Urothelium cell line (cell line): ENCODE results near the gene FGF14.
"Not testable (repeated sequence)": the region's sequence is repeated elsewhere in the genome, so short reads cannot be mapped to it uniquely, and the experiment has no call there.

Experiments used
- DNase-seq: peaks from one replicate; pipeline ENCODE4 v3.0.0; 2011; ENCODE audit warnings: low spot score, mixed read lengths
- FAIRE-seq: peaks from 2 replicates; lab custom pipeline; 2011; peaks lifted over from hg19 to GRCh38; lab: Jason Lieb, UNC

Gene FGF14

DNA sequence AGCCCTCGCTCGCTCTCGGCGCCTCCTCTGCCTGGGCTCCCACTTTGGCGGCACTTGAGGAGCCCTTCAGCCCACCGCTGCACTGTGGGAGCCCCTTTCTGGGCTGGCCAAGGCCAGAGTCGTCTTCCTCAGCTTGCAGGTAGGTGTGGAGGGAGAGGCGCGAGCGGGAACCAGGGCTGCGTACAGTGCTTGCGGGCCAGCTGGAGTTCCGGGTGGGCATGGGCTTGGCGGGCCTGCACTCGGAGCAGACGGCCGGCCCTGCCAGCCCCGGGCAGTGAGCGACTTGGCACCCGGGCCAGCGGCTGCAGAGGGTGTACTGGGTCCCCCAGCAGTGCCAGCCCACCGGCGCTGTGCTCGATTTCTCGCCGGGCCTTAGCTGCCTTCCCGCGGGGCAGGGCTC lies 333.5 kb downstream of the FGF14 start:
- not testable (repeated sequence) for FAIRE-seq, DNase-seq

DNA sequence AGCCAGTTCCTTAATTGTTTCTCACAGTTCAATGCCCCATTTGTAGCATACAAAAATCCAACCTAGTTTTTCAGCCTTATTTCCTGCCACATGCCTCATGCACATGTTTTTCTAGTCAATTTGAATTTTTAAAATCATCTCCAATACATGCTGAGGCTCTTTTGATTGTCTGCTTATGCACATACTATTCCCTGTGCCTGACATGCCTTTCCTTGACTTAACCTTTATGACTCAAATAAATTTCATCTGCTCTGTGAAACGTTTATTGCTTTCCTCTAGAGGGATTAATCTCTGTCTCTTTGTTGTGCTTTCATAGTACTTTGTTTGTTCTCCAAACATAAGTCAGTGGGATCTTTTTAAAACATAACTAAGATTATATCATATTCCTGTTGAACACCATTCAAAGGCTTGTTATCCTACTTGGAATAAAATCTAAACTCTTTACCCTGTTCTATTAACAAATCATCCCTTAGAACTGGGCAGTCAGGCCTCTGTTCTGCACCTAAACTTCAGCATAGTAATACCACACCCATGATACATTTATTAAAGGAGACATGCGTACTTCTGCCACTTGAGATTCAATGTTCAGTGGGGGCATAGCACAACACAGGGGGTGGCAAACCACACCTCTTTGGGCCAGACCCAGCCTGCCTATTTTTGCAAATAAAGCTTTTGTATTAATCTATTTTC lies 346.6 kb downstream of the FGF14 start:
- DNase-seq (no peak), FAIRE-seq (no peak)

DNA sequence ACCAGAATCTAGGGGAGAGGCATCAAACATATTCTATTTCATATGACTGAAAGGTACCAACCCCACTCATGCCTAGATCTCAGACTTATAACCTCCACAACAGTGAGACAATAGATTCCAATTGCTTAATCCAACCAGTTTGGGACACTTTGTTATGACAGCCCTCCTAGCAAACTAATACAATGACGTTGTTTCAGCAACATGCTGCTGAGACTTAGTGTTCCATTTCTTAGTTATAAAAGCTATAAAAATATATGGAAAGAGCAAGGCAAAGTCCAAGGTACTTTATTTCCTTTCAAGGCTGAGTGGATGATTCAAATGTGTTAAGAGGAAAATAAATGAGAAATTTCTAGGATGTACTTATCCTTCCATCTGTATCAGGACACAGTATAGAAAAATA lies 352.0 kb downstream of the FGF14 start:
- DNase-seq (no peak), FAIRE-seq (no peak)

DNA sequence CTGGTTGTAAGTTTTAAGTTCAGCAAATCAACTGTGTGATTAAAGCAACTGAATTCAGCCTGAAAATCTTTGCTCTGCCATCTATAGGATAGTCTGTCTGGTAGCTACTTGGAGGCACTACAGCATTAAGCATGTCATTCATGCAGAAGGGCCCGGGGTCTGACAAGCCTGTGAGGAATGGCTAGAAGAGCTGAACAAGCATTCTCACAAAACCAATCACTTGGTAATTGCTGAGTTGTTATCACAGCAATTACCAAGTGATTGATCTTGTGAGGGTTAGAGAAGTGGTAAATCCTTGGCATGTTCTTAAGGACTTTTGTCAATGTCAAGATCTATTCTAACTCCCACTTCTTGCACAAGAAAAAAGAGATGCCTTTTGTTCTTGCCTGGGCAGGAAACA lies 356.1 kb downstream of the FGF14 start:
- DNase-seq (no peak), FAIRE-seq (no peak)

DNA sequence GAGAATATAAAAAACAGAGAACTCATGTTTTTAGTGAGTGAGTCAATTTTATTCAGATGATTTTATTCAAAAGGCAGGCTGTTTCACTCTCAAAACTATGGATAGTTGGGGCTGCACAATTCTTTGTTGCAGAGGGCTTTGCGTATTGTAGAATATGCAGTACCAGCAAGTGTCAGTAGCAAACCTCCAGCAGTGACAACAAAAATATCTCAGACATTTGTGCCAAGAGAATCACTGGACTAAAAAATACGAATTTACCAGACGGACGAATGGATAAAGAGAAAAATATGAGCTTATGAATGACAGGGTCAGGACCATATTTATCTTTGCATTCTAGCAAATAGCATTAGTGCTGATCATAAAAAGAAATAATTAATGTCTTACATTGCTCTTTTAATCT lies 359.1 kb downstream of the FGF14 start:
- no peak for FAIRE-seq

DNA sequence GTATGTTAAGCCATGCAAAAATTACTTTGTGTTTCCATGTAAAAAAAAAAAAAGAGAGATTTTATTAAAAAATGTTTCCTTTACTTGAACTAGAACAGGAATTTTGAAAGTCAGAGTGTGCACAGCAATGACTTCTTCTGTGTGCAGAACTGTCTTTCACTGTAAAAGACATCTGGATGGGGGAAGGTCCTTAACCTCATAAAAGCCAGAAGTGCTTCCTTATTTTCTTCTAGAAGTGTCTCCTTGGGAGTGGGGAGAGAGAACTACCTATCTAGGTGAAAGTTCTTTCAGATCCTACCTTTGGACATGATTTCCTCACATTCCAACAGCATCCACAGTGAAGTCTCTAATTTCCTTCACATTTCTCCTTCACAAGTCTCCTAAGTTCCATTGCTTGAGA lies 360.3 kb downstream of the FGF14 start:
- DNase-seq (no peak), FAIRE-seq (no peak)

More for the DNA sequence above, 359.1 kb downstream of the FGF14 start:
- DNase-seq: no peak

DNA sequence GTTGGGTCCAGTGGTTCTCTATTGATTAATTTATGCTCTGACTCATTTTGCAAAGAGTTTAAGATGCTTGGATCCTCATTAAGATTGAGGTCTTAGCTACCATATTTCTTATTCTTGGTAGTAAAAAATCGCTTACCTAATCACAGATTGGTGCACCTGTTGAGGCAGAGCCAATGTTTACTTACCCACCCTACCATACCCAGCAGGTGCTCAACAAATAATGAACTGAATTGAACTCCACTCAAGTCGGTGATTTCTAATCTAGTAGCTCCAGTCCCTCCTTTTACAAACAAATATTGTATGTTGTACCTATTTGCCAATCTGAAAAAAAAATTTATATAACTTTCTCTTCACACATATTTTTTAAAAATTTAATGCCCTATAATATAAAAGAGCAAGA lies 361.0 kb downstream of the FGF14 start:
- no peak for FAIRE-seq
- DNase-seq: no peak

DNA sequence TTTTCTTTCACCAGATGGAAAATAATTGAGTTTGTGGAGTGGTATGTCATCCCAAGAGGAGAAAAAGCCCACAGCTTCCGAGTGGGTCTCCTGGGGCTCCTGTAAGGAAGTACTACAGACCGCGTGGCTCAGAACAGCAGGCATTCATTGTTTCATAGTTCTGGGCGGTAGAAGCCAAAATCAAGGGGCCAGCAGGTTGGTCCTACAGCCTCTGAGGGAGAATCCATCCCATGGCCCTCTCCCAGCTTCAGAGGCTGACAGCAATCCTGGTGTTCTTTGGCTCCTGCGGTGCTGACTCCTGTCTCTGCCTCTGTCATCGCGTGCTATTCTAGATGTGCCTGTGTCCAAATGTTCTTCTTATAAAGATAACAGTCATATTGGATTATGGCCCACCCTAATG lies 362.6 kb downstream of the FGF14 start:
- DNase-seq: no peak
- no peak for FAIRE-seq

DNA sequence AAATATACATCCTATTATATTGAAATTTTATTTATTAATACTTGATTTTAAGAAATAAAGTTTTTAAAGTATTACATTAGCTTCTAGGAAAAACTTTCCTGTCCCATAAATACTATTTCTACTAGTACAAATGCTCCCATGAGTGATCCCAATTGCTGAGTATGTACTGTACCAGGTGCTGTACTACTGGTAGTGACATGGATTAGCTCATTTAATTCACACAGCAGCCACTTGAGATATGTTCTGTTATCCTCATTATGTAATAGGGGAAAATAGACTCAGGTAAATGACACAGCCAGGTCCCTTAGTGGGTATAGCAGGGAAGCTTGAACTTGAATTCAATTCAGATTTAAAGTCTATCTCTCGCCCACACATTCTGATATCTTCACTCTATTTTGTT lies 363.1 kb downstream of the FGF14 start:
- no peak for DNase-seq
- no peak for FAIRE-seq

DNA sequence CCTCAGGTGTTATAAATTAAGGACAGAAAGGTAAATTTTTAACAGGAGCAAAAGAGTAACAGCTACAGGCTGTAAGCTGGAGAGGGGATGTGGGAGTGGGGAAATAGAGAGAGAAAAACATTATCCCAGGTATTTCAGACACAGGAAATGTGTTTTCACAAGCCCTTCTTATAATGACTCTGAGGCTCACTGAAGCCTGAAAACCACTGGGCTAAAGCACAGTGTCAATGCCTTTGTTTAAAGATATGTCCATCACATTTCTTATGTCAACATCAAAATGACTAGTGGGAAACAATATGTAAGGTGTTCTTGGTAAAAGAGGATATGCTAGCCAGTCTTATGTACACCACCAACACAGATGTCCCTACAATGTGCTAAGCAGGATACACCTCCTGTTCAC lies 365.9 kb downstream of the FGF14 start:
- DNase-seq (no peak), FAIRE-seq (no peak)

DNA sequence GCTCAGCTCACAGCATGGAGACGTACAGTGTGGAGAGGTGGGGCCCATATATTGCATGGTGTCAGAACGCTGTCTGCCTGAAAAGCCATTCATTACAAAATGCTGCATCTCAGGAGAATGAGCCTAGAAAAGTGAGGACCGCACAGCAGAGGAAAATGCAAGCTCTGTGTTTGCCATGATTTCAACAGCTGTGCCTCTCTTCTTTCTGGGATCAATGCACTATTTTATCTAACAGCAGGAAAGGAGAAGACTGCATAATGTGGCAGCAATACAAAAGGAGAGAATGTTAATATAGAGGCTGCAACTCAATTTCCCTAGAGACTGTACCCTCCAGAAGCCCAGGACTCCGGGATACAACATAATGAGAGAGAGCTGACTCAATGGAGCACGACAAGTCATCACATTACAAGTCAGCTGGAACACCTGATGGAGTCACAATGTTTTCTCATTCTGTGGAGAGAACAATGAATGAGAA lies 368.0 kb downstream of the FGF14 start:
- DNase-seq: no peak
- FAIRE-seq: no peak

DNA sequence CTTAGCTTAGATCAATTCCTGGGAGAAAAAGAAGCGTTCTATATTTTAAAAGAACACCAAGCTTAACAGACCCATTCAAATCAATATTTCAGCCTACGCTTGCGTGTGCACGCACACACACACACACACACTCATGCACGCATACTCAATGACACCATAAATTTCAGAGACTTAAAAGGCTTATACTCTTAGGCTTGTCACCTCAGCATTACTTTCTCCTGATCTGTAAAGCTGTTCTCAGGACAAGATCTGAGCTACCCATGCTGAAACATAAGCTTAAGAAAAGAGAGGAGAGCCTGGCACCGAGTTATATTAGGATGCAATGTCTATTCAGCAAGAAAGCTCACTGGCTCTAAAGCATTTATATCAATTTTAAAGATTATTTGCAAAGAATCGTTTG lies 368.5 kb downstream of the FGF14 start:
- DNase-seq (no peak), FAIRE-seq (no peak)

DNA sequence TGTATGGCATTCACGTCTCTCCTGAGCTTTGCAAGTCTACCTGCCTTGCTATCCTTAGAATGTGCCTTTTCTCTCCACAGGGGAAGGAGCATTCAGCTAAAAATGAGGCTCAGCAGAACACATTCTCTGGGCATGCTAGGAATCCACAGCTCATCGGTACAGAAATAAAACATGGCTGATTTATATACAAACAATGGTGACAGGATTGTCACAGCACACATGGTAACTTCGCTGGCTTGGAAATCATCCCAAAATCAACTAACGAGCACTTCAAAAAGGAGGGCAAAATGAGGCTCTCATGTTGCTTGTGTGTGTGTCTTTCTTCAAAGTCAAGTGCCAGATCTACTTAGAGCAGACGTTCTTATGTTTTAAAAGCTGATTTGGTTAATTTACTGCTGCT lies 373.0 kb downstream of the FGF14 start:
- FAIRE-seq: no peak
- no peak for DNase-seq

DNA sequence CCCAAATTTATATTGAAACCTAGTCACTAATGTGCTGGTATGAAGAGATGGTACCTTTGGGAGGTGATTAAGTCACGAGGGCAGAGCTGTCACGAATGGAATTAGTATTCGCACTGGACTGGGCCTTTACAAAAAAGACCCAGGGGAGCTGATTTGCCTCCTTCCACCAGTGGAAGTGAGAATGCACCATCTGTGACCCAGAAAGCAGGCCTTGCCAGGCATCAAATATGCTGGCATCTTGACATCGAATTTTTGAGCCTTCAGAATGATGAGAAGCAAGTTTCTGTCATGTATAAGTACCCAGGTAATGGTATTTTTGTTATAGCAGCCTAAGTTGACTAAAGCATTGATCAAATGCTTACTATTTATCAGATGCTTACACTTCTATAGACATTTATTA lies 373.6 kb downstream of the FGF14 start:
- FAIRE-seq (no peak), DNase-seq (no peak)

DNA sequence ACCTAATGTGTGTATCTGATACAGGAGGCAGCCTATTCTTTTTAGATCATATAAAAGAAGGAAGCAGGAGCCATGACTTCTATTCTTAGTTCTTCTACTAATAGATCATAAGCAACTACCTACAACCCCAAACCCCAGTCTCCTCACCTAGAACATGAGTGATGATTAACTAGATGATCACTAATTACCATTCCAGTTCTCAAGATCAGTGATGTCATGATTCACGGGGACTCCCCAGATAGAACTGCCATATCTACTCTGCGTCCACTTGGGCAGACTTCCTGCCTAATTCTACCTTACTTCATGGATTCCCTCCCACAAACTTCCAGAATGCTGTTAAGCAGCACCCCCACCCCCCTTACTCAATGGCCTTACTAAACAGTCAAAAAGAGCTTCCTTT lies 380.1 kb downstream of the FGF14 start:
- FAIRE-seq (no peak), DNase-seq (no peak)

DNA sequence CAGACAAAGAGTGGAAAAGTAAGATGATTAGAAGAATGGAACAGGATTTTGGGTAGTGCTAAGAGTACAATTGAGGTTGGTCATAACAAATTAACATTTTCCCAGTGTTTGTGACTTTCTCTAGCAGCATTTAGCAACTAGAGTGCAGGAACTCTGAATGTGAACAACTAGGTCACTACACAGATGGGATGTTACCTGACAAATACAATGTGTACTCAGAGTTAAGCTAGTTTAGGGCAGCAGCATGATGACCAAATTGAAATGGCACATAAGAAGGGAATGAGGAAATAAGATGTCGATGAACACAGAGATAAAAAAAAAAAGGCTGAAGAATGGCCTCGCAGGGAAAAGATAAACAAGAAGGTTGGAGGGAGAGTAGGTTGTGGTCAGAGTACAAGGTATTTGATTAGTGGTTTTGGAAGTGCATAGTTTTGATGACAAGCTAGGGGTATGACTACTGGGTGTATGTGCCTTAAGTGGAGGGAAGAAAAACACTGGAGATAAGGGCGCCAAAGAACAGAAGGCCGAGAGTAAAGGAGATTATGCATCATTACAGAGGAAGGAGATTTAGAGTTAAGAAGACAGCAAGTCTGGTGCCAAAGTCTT lies 381.1 kb downstream of the FGF14 start:
- no peak for DNase-seq
- no peak for FAIRE-seq

DNA sequence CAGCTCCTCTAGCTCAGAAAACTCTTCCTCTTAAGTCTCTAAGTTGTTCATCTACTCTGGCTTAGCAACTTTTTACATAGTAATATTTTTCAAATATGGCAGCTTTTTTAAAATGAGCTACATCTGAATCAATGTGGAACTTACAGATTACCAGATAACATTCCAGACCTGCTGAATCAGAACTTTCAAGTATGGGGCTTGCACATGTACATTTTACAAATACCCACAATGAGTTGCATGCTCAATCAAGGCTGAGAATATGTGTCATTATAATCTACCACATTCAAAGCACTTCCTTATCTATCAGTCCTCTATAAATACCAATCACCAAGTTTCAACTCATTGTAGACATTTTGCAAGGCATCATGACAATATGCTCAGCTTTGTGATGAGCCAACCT lies 383.1 kb downstream of the FGF14 start:
- no peak for DNase-seq
- no peak for FAIRE-seq

DNA sequence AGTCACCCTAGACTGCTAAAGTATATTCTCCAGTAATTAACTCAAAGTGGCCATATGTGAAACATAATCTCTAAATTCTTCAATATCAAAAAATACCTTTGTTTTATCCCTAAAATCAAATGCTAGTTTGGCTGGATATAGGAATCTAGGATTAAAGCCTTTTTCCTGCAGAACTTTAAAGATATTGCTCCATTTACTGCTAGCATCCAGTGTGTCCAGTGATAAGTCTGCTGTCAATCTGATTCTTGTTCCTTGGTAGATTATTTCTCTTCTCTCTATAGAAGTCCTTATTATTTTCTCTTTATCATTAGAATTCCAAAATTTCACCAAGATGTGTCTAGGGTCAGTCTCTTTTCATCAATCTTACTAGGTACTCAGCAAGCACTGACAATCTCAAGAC lies 384.6 kb downstream of the FGF14 start:
- DNase-seq: no peak

DNA sequence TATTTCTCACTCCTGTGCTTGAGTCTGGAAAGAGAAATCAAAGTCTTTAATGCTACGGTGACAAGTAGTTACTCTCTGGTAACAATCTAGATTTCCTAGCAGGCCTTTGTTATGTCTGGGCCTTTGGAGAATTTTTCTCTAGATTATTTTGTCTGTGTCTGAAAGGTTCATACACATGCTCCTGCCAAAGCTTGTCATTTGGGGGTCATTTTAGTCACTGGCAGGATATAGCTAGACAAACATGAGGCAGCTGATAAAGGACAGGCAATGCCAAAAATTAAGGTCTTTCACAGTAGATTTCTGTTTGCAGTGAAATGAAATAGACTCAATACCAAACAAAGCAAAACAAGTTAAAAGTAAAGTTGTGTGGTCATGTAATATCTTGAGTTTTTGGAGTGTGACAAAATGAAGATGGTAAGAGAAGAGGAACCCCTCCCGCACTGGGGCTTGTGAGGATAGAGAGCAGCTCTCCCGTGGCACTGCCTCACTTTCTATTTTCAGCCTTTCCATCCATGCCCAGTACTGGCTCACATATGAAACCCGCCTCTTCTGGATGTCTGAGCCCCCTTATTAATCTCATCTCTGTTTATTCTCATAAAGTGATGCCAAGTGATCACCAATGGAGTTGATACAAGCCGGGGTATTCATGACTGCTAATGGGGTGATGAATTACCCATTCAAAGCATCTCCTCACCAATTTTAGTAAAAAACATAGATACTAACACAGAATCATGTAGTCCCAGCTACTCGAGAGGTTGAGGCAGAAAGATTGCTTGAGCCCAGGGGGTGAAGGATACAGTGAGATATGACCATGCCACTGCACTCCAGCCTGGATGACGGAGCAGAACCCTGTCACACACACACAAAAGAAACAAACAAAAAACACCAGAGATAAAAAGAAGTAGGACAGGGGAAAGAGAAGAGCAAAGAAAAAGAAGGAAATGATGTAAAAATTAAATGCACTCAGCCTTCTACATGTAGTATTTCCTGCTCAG lies 389.3 kb downstream of the FGF14 start:
- FAIRE-seq: no peak
- no peak for DNase-seq

More for the DNA sequence above, 384.6 kb downstream of the FGF14 start:
- FAIRE-seq: no peak

DNA sequence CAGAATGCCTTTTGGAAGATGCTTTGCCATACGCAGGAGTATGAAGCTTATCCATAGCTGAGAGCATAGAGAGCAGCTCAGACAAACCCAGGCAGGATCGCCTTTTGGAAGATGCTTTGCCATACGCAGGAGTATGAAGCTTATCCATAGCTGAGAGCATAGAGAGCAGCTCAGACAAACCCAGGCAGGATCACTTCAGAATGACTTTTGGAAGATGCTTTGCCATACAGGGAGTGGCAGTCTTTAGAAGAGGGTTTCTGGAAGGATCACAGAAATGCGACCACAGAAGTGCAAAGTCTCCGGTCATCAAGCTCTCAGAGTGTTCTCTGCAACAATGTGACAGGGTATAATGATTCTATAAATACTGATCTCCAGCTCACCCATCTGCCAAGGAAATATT lies 390.4 kb downstream of the FGF14 start:
- DNase-seq, FAIRE-seq: not testable (repeated sequence)

DNA sequence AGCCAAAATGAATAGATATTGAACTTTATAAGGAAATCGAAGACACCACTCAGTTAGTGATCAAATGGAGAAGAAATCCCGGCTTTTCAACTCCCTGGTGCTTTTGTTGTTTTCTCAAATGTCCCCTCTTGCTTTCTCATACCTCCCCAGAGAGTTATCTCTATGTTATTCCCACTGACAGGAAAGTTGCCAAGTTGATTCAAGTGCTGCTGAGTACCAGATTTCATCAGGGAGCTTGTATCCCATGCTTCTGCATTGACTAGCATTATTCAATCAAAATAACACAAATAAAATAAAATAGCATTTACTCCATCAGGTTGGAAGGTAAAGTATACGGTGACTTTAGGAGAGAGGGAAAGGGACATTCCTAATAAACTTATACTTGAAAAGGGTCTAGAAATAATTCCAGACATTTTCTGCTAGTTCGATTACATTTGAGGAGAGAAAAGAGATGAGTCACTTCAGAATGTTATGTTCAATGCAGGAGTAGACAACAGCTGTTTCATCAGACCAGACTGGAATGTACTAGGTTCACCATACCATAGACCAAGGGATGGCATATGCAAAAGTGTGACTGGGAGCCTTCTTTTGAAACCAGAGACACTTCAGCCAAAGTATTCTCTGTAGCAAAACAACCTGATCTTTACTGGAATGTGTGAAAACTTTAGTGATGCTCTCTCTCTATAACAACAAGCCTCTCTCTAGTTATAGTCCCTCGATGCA lies 397.8 kb downstream of the FGF14 start:
- DNase-seq (no peak), FAIRE-seq (no peak)
